Gastroesophageal sphincter (tissue), 2 donors: ENCODE results near the gene TIMMDC1.

Source experiments
- EP300 ChIP-seq: sonication (generic); formaldehyde crosslinking; IDR thresholded peaks from one replicate; pipeline ENCODE4 v1.6.1; 2017; ENCODE audit warnings: antibody characterized with exemption, mild to moderate bottlenecking
- POLR2A ChIP-seq, 2 donors: fragments of 450-650 bp; IDR thresholded peaks; one replicate each; pipeline ENCODE4 v1.6.1; 2017; ENCODE audit warnings: antibody characterized with exemption in 2 of 2, mild to moderate bottlenecking in 2 of 2, moderate library complexity in 1 of 2
- POLR2AphosphoS5 ChIP-seq: sonication (generic); formaldehyde crosslinking; IDR thresholded peaks from one replicate; pipeline ENCODE4 v1.6.1; 2017; ENCODE audit warnings: antibody characterized with exemption

- no peak for TF ChIP-seq POLR2AphosphoS5
- TF ChIP-seq EP300: no peak
- TF ChIP-seq POLR2A (IDR thresholded peaks at IDR 0.05): no peak
These were observed 60.4 kb downstream of the TIMMDC1 start for GRCh38 chr3:119558626-119559317.
